WERI-Rb-1 (cell line): ENCODE data around the gene LRRIQ3.

Experiments used
- DNase-seq: peaks from one replicate; pipeline ENCODE4 v3.0.0-alpha.2; 2020
- H3K27ac ChIP-seq: fragments of 250-450 bp; sonication (Bioruptor Pico); 2 replicates; pipeline ENCODE4 v1.5.1; 2020; ENCODE audit warnings: mild to moderate bottlenecking, moderate library complexity
- H3K27me3 ChIP-seq: fragments of 250-450 bp; sonication (Bioruptor Pico); 2 replicates; pipeline ENCODE4 v1.5.1; 2021; ENCODE audit warnings: mild to moderate bottlenecking, low read depth, moderate library complexity; ENCODE audit not compliant: insufficient read depth, severe bottlenecking
- H3K36me3 ChIP-seq: fragments of 250-450 bp; sonication (Bioruptor Pico); 2 replicates; pipeline ENCODE4 v1.5.1; 2020; ENCODE audit warnings: mild to moderate bottlenecking, moderate library complexity
- H3K4me3 ChIP-seq: 2 replicates; pipeline ENCODE4 v1.5.1; 2011; ENCODE audit warnings: low read depth, mild to moderate bottlenecking, control low read depth, low read length
- H3K9me3 ChIP-seq: fragments of 250-450 bp; sonication (Bioruptor Pico); 2 replicates; pipeline ENCODE4 v1.5.1; 2021; ENCODE audit warnings: mild to moderate bottlenecking, moderate library complexity; ENCODE audit not compliant: severe bottlenecking
- CTCF ChIP-seq: IDR thresholded peaks from 2 replicates; pipeline ENCODE4 v1.5.1; 2011; ENCODE audit warnings: low read depth, mild to moderate bottlenecking, control low read depth, inconsistent platforms, low read length

Gene LRRIQ3

DNA sequence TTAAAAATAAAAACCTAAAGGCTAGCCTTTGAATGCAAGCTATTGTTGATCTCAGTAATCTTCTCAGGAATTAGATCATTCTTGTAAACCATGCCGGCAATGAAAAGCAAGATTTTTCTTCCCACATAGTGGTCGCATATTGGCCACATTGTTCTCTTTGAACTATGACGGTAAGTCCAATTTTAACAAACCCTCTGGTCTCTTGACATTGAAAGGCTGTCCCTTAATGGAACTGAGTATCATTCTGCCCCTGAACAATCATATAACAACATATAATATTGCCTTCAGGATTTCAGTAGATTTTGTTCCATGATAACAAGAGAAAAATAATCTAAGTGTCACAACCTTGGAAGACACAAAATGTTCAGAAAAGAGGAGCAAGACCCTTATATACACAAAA lies 38.5 kb upstream of the LRRIQ3 start:
- Histone ChIP-seq H3K4me3 (no peak overlapping the region), H3K36me3 (no peaks in the 10 kb centered on the region), H3K9me3 (no peaks in the 10 kb centered on the region), H3K27ac (no peak overlapping the region), H3K27me3 (no peaks in the 10 kb centered on the region)
- DNase-seq, result no peak
- TF ChIP-seq CTCF, result no peak

- no peaks in the 10 kb centered on the region for H3K9me3 ChIP-seq
- no peak for TF ChIP-seq CTCF
- no peak for DNase-seq
- H3K36me3 ChIP-seq, result no peaks in the 10 kb centered on the region
- H3K27ac ChIP-seq, result no peak within 1 kb of the TSS
- no peak within 1 kb of the TSS for H3K4me3 ChIP-seq
- H3K27me3 ChIP-seq, result no peaks in the 10 kb centered on the region
These were observed 37.2 kb upstream of the LRRIQ3 start, which contains the start of gene TNNI3K for GRCh38 chr1:74235153-74235552. Gene TNNI3K (plus strand): TSS chr1:74235387. CDS start chr1:74235452, 65 bp downstream.

GRCh38 chr1:74223453-74223852 lies 25.5 kb upstream of the LRRIQ3 start:
- Histone ChIP-seq H3K9me3 (no peaks in the 10 kb centered on the region), H3K4me3 (no peak overlapping the region), H3K27ac (no peak overlapping the region), H3K27me3 (no peaks in the 10 kb centered on the region), H3K36me3 (no peaks in the 10 kb centered on the region)
- no peak for TF ChIP-seq CTCF
- DNase-seq, result no peak

GRCh38 chr1:74222701-74223100 lies 24.7 kb upstream of the LRRIQ3 start:
- TF ChIP-seq CTCF, result no peak
- DNase-seq, result no peak
- H3K36me3 ChIP-seq, result no peaks in the 10 kb centered on the region

DNA sequence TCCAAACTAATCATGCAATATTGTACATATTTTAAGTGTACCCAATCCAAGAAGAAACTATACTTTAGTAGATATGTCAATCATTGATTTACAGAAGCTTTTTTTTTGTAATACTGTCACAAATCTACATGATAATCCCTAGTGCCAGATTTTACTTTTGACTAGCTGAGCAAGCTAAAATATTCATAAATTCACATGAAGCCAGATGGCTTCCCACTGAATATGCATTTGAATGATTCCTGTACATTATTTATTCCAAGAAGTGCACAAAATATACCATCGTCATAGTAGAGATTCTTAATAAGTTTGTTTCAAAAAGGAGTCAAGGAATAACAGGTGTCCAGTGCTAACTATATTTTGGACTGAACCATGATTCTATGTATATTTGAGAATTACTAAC lies 17.3 kb upstream of the LRRIQ3 start:
- no peak for DNase-seq
- no peak for TF ChIP-seq CTCF
- no peak overlapping the region for H3K27ac ChIP-seq
- no peaks in the 10 kb centered on the region for H3K36me3 ChIP-seq
- H3K27me3 ChIP-seq, result no peaks in the 10 kb centered on the region
- H3K9me3 ChIP-seq, result no peaks in the 10 kb centered on the region
- no peak overlapping the region for H3K4me3 ChIP-seq

More at GRCh38 chr1:74222701-74223100, 24.7 kb upstream of the LRRIQ3 start:
- Histone ChIP-seq H3K4me3 (no peak overlapping the region), H3K27ac (no peak overlapping the region), H3K27me3 (no peaks in the 10 kb centered on the region), H3K9me3 (no peaks in the 10 kb centered on the region)

- Histone ChIP-seq H3K27ac (no peak overlapping the region), H3K9me3 (no peaks in the 10 kb centered on the region), H3K4me3 (no peak overlapping the region), H3K27me3 (no peaks in the 10 kb centered on the region), H3K36me3 (peaks cover 6% of the 10 kb centered on the region)
- DNase-seq, result no peak
- TF ChIP-seq CTCF, result no peak
These were observed 7.3 kb upstream of the LRRIQ3 start for GRCh38 chr1:74205266-74205665.
